AG10803 (cell line): ENCODE results near the gene PCGF3.

ENCODE experiments used
- DNase-seq: peaks from one replicate; pipeline ENCODE4 v3.0.0; 2010; ENCODE audit warnings: low read depth
- H3K4me3 ChIP-seq: 2 replicates; pipeline ENCODE4 v1.5.1; 2011; ENCODE audit warnings: mild to moderate bottlenecking, low read length, control low read depth
- TF ChIP-seq, protein P1 (sequence below): conservative IDR thresholded peaks from 2 replicates; pipeline ENCODE4 v1.5.1; 2011; ENCODE audit warnings: mild to moderate bottlenecking, low read length, control low read depth, inconsistent platforms

Gene PCGF3

DNA sequence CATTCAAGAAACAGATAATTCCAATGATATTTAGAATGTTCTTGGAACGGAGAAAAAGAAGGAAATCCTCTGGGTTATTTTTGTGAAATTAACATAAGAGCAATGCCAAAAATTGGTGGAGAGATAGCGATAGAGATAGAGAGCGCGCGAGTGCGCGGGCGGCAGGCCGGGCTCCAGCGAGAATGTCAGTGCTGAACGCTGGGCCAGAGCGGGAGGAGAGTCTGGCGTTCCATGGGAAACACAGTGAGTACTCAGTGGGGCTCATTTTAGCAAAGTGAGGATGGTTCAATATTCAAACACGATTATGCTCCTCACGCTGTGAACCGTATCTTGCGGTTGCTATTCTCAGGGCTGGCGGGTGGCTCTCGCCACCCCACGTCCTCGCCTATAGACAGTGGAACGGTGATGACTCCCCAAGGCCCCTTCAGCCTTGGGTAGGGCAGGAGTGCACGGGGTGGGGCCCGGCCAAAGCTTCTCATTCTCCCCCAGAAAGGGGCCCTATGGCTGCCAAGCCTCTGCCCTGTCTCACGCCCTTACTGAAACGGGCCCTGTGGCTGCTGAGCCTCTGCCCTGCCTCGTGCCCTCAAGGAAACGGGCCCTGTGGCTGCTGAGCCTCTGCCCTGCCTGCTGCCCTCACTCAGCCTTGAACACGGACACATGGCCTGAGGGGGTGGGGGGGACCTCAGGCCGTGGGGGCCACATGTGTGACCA, 103.4 kb downstream of the PCGF3 start:
- TF ChIP-seq, protein P1, sequence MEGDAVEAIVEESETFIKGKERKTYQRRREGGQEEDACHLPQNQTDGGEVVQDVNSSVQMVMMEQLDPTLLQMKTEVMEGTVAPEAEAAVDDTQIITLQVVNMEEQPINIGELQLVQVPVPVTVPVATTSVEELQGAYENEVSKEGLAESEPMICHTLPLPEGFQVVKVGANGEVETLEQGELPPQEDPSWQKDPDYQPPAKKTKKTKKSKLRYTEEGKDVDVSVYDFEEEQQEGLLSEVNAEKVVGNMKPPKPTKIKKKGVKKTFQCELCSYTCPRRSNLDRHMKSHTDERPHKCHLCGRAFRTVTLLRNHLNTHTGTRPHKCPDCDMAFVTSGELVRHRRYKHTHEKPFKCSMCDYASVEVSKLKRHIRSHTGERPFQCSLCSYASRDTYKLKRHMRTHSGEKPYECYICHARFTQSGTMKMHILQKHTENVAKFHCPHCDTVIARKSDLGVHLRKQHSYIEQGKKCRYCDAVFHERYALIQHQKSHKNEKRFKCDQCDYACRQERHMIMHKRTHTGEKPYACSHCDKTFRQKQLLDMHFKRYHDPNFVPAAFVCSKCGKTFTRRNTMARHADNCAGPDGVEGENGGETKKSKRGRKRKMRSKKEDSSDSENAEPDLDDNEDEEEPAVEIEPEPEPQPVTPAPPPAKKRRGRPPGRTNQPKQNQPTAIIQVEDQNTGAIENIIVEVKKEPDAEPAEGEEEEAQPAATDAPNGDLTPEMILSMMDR, result no peak
- DNase-seq, result no peak
- H3K4me3 ChIP-seq, result no peak overlapping the region

- H3K4me3 ChIP-seq, result no peak overlapping the region
- no peak for DNase-seq
- TF ChIP-seq, protein P1, result no peak
Observed at GRCh38 chr4:813900-814299, 108.3 kb downstream of the PCGF3 start.

GRCh38 chr4:814312-814850, 108.7 kb downstream of the PCGF3 start:
- no peak overlapping the region for H3K4me3 ChIP-seq
- DNase-seq, result no peak
- TF ChIP-seq, protein P1, result no peak

- TF ChIP-seq, protein P1, result no peak
- H3K4me3 ChIP-seq, result no peak overlapping the region
- DNase-seq, result no peak
Observed at GRCh38 chr4:815464-816146, 110.0 kb downstream of the PCGF3 start.

GRCh38 chr4:818106-818921, 112.7 kb downstream of the PCGF3 start:
- DNase-seq, result no peak
- no peak overlapping the region for H3K4me3 ChIP-seq
- TF ChIP-seq, protein P1, result no peak

DNA sequence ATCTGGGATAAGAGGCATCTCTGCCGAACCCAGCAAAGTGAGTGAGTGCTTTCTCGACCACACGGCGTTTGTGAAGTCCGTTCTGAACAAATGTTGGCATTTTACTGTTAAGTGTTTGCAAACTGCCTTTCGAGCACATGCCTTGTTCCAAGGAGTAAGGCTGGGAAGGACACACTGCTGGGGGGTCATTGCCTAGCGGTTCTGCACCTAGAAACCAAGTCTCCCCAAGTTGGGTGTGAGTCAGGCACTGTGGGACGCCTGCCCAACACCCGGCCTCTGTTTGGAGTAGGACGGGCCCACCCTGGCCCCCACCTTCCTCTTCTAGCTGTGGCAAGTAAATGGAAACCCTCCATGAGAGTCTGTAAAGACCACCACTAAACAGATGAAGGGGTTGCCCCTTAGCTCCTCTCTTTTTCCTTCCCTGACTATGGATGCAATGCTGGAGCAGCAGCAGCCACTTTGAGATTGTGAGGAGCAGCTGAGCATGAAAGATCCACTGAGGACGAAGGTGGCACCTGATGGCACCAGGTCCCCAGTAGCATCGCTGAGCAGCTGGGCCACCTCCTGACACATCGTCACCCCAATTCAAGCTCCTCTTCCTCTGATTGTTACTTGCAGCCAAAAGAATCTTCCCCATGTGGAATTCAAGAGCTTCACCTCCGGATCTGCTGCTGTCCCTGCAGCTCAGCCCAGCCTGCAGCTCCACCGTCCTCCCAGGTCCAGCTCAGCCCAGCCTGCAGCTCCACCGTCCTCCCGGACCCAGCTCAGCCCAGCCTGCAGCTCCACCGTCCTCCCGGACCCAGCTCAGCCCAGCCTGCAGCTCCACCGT, 114.0 kb downstream of the PCGF3 start:
- no peak overlapping the region for H3K4me3 ChIP-seq
- no peak for DNase-seq
- TF ChIP-seq, protein P1, result no peak
